Sigmoid colon (tissue), 7 donors: Measurements from ENCODE around the gene SRF. TPM values are rescaled to one million over a fixed set of nuclear protein-coding genes. Genes with fewer than 3 reads are reported as not detected.

Experiments
- DNase-seq: peaks from one replicate; pipeline ENCODE4 v3.0.0-alpha.2; 2019
- H3K27ac ChIP-seq, 4 donors: fragments of 200-600 bp; sonication (generic); one replicate each; pipeline ENCODE4 v1.5.1; 2016 to 2019; ENCODE audit warnings: mild to moderate bottlenecking in 1 of 4
- H3K27me3 ChIP-seq, 3 donors: fragments of 200-600 bp; sonication (generic); one replicate each; pipeline ENCODE4 v1.5.1; 2019; ENCODE audit warnings: mild to moderate bottlenecking in 1 of 3
- H3K36me3 ChIP-seq, 4 donors: fragments of 200-600 bp; sonication (generic); one replicate each; pipeline ENCODE4 v1.5.1; 2016 to 2019
- H3K4me1 ChIP-seq, 4 donors: fragments of 200-600 bp; sonication (generic); one replicate each; pipeline ENCODE4 v1.5.1; 2017 to 2019
- H3K4me3 ChIP-seq, 4 donors: fragments of 200-600 bp; sonication (generic); one replicate each; pipeline ENCODE4 v1.5.1; 2017 to 2019; ENCODE audit warnings: mild to moderate bottlenecking in 2 of 4, moderate library complexity in 1 of 4
- H3K9me3 ChIP-seq, 4 donors: fragments of 200-600 bp in 3 of 4; sonication (generic) in 3 of 4; one replicate each; pipeline versions ENCODE4 v1.5.1 to v1.6.1; 2013 to 2019
- EP300 ChIP-seq, 4 donors: sonication (generic); formaldehyde crosslinking; IDR thresholded peaks; one replicate each; pipeline ENCODE4 v1.6.1; 2017; ENCODE audit warnings: antibody characterized with exemption in 4 of 4
- POLR2A ChIP-seq, 2 donors: fragments of 450-650 bp; IDR thresholded peaks; one replicate each; pipeline ENCODE4 v1.6.1; 2016; ENCODE audit warnings: antibody characterized with exemption in 2 of 2, mild to moderate bottlenecking in 2 of 2, moderate library complexity in 2 of 2
- POLR2AphosphoS5 ChIP-seq, 4 donors: sonication (generic); formaldehyde crosslinking; IDR thresholded peaks; one replicate each; pipeline ENCODE4 v1.6.1; 2017; ENCODE audit warnings: antibody characterized with exemption in 4 of 4
- WGBS, 2 donors: extraction: QIAGEN DNeasy Blood & Tissue Kit; methylation state at CpG; one replicate each; pipeline ENCODE4 v1.1.7; 2013; 5-methylcytosine and 5-hydroxymethylcytosine counted together
- intact Hi-C: fragments of 100-400 bp; cut with DNase I; formaldehyde crosslinking; loops from one replicate; pipeline ENCODE4 v1.15.1; 2023
- polyA plus RNA-seq, 3 donors: library from polyadenylated mRNA; stranded (reverse); fragments of 200-250 nt; gene quantifications; one replicate each; pipeline ENCODE4 v1.2.3, GENCODE V29; 2013
- total RNA-seq, 4 donors: library from RNA; depleted of rRNA; stranded (reverse); fragments of >200 nt; gene quantifications; one replicate each; pipeline ENCODE4 v1.1.0, GENCODE V29; 2016
- TF ChIP-seq, protein P1 (sequence below), 4 experiments: fragments of 450-650 bp in 3 of 4; fragments of 200-600 bp in 1 of 4; IDR thresholded peaks; one replicate each; pipeline ENCODE4 v1.5.1; 2016 to 2019; ENCODE audit warnings: antibody characterized with exemption in 4 of 4, mild to moderate bottlenecking in 3 of 4, moderate library complexity in 2 of 4
- donor health status: healthy with polysubstance abuse.
- donor health status: Bipolar disorder and iron deficiency.
- donor health status: healthy.

SRF gene
- total and polyA plus RNA-seq, 7 donors, result 12.6 to 96.9 (median 64.2) TPM

DNA sequence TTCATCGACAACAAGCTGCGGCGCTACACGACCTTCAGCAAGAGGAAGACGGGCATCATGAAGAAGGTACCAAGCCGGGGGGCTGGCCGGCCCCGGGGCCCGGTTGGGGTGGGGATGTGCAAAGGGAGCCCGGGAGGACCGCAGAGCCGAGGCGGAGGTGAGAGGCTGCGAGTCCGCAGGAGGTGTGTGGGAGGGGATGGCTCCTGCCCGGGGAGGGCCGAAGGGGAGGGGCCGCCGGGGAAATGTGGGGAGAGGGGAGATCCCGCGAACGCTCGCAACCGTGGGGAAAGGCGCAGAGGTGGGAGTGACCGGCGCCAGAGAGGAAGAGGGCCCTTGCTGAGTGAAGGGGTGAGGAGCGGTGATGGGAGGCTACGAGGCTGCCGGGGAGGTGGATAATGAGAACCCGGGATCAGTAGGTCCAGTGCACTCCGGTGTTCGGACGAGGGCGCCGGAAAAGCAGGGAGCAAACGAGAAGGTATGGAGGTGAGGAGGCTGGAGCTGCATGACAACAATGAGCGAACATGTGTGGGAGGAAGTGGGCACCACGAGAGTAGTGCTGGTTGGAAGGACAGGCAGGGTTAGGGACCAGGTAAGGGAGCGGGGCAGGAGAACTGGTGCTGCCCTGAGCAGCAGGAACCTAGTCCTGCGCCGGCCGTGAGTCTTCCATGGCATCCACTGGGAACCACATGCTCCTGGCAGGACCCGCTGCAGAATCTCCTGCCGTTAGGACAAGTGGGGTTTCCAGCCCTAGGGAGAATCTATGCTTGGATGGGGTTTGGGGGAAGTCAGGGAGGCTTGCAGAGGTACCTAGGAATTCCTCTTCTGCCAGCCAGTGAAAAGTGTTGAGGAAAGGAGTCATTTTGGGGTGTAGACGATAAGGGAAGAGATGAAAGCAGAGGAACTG is 1.3 kb downstream of the SRF start:
- Histone ChIP-seq H3K4me1 (peaks cover 0 to 48% (median 43%) of the 10 kb centered on the region in 4 donors), H3K9me3 (no peaks in the 10 kb centered on the region), H3K36me3 (peaks cover 14 to 26% (median 18%) of the 10 kb centered on the region in 4 donors), H3K27me3 (no peaks in the 10 kb centered on the region), H3K4me3 (peak overlapping the region; percentile 88 to 98 (median 95)), H3K27ac (peak overlapping the region; percentile 99 to 100 (median 100))
- intact Hi-C loops, result loop anchor here (5.0 to 10.0 kb wide), 6 partner anchors 115 to 1125 kb away; partner anchors contain the start of genes BICRAL, KLC4, LRRC73 and MRPL14
- DNase-seq, result peak; percentile 79
- WGBS, 2 donors, result 3% methylated on average over 46 of the region's 46 CpGs
- peak in 2 of 4 donors; percentile 24 to 60 for TF ChIP-seq POLR2AphosphoS5 (IDR thresholded peaks at IDR 0.05)
- peak in 1 of 2 donors; percentile 18 for TF ChIP-seq POLR2A (IDR thresholded peaks at IDR 0.05)
- no peak for TF ChIP-seq EP300 (IDR thresholded peaks at IDR 0.05)
- TF ChIP-seq, protein P1, sequence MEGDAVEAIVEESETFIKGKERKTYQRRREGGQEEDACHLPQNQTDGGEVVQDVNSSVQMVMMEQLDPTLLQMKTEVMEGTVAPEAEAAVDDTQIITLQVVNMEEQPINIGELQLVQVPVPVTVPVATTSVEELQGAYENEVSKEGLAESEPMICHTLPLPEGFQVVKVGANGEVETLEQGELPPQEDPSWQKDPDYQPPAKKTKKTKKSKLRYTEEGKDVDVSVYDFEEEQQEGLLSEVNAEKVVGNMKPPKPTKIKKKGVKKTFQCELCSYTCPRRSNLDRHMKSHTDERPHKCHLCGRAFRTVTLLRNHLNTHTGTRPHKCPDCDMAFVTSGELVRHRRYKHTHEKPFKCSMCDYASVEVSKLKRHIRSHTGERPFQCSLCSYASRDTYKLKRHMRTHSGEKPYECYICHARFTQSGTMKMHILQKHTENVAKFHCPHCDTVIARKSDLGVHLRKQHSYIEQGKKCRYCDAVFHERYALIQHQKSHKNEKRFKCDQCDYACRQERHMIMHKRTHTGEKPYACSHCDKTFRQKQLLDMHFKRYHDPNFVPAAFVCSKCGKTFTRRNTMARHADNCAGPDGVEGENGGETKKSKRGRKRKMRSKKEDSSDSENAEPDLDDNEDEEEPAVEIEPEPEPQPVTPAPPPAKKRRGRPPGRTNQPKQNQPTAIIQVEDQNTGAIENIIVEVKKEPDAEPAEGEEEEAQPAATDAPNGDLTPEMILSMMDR (IDR thresholded peaks at IDR 0.05), result no peak

DNA sequence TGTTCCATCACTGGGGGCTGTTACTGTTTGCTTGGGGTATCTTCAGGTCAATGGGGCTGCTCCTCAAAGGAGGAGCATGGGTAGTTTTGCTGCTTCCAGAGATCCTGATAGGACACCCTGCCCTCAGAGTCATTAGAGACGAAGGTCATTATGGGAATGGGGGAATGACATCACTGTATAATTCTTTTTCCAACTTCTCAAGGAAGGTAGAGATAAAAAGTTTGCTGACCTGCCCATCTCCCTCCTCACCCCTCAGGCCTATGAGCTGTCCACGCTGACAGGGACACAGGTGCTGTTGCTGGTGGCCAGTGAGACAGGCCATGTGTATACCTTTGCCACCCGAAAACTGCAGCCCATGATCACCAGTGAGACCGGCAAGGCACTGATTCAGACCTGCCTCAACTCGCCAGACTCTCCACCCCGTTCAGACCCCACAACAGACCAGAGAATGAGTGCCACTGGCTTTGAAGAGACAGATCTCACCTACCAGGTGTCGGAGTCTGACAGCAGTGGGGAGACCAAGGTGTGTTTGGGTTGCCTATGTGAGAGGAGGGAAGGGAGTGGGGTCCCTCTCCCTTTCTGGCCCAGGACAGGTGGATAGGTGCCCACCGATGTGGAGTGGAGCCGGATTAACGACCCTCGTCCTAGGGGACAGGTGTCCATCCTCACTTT is 2.7 kb downstream of the SRF start:
- Histone ChIP-seq H3K27me3 (no peaks in the 10 kb centered on the region), H3K36me3 (peaks cover 20 to 39% (median 26%) of the 10 kb centered on the region in 4 donors), H3K4me3 (peak overlapping the region; percentile 88 to 98 (median 95)), H3K4me1 (peaks cover 0 to 52% (median 49%) of the 10 kb centered on the region in 4 donors), H3K27ac (peak overlapping the region; percentile 99 to 100 (median 100)), H3K9me3 (no peaks in the 10 kb centered on the region)
- intact Hi-C loops, result loop anchor here (5.0 to 10.0 kb wide), 6 partner anchors 116 to 1126 kb away; partner anchors contain the start of genes BICRAL, KLC4, LRRC73 and MRPL14
- DNase-seq, result peak; percentile 70
- 51 to 67% methylated on average over 11 of the region's 11 CpGs for WGBS, 2 donors
- TF ChIP-seq POLR2A (IDR thresholded peaks at IDR 0.05) (no peak), POLR2AphosphoS5 (IDR thresholded peaks at IDR 0.05) (peak in 2 of 4 donors; percentile 10 to 14)

DNA sequence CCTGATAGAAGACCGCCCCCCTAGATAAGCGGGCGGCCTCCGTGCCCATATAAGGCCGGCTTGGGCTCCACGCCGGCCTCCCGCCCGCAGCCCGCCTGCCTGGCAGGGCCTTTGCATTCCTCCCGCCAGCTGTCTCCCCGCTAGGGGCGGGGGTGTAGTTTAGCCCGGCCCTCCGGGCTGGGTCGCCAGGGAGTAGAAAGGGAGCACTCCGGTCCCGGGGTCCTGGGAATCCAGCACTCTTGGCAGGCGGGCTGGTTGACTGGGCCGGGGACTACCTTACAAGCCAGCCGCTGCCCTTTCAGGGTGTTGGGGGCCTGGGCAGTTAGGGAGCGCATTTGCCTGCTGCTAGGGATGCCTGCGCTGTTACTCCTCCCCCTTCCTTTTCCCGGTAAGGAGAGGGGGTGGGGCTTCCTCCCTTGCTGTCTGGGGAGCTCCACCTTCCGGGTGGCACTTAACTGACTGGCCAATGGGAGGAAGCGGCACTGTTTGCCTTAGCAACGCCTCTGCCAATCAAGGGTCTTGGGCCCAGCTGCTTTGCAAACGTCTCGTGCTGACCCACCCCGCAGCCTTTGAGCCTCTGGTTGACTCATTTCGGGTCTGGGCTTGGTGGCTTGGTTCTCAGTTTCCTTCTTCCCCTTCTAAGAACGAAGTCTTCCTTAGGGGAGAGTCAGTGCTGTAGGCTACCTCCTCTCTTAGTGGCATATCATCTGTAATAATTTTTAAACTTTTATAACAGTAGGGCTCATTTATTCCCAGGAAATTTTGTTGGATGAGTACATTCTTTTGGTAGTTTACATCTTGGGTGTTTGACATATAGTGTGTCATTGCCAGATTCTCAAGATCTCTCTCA is 3.4 kb downstream of the SRF start:
- Histone ChIP-seq H3K4me1 (peaks cover 0 to 52% (median 49%) of the 10 kb centered on the region in 4 donors), H3K4me3 (peak overlapping the region; percentile 88 to 98 (median 95)), H3K27ac (peak overlapping the region; percentile 99 to 100 (median 100)), H3K9me3 (no peaks in the 10 kb centered on the region), H3K36me3 (peaks cover 28 to 47% (median 34%) of the 10 kb centered on the region in 4 donors), H3K27me3 (no peaks in the 10 kb centered on the region)
- intact Hi-C loops, result loop anchor here (5.0 to 10.0 kb wide), 6 partner anchors 117 to 1127 kb away; partner anchors contain the start of genes BICRAL, KLC4, LRRC73 and MRPL14
- DNase-seq, result peak; percentile 99
- WGBS, 2 donors, result 1 to 4% methylated on average over 32 of the region's 32 CpGs
- TF ChIP-seq EP300 (IDR thresholded peaks at IDR 0.05), result peak in 2 of 4 donors; percentile 24 to 33
- peak in 1 of 2 donors; percentile 63 for TF ChIP-seq POLR2A (IDR thresholded peaks at IDR 0.05)
- TF ChIP-seq POLR2AphosphoS5 (IDR thresholded peaks at IDR 0.05), result peak; percentile 74 to 90 (median 78)
- TF ChIP-seq, protein P1 (IDR thresholded peaks at IDR 0.05), result no peak

DNA sequence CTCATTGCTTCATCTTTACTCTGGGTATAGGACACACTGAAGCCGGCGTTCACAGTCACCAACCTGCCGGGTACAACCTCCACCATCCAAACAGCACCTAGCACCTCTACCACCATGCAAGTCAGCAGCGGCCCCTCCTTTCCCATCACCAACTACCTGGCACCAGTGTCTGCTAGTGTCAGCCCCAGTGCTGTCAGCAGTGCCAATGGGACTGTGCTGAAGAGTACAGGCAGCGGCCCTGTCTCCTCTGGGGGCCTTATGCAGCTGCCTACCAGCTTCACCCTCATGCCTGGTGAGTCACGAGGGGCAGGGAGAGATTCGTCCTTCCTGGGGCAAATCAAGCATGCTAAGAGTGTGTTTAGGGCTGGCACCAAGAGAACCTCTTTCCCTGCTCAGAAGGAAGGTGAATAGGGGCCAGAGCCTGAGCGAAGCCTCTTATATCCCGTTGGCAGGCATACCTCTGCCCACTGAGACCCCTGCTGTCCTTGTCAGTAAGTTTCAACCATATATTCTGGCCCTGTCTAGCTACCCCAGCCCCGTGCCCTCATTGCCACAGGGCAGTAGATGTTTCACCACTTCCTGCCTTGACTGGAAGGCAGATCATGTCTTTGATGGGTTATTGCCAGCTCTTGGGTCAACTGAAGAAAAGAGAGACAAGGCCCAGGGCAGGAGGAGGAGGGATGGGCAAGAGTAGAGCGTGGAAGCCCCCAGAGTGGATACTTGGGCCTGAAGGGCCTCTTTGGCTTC is 4.8 kb downstream of the SRF start:
- Histone ChIP-seq H3K27ac (peak overlapping the region; percentile 99 to 100 (median 100)), H3K4me1 (peaks cover 0 to 48% (median 42%) of the 10 kb centered on the region in 4 donors), H3K4me3 (no peak overlapping the region), H3K36me3 (peaks cover 35 to 60% (median 41%) of the 10 kb centered on the region in 4 donors), H3K27me3 (no peaks in the 10 kb centered on the region), H3K9me3 (no peaks in the 10 kb centered on the region)
- intact Hi-C loops, result loop anchor here (10.0 kb wide), 1 partner anchor 339 kb away; the partner anchor contains the start of genes LRRC73, POLR1C and YIPF3
- TF ChIP-seq, protein P1 (IDR thresholded peaks at IDR 0.05), result no peak
- no peak for TF ChIP-seq EP300 (IDR thresholded peaks at IDR 0.05)
- TF ChIP-seq POLR2A (IDR thresholded peaks at IDR 0.05), result no peak
- no peak for TF ChIP-seq POLR2AphosphoS5 (IDR thresholded peaks at IDR 0.05)
- 90 to 92% methylated on average over 11 of the region's 11 CpGs for WGBS, 2 donors
- no peak for DNase-seq
